ENCODE results near the gene SLC6A16.
"Not testable (repeated sequence)": the region's sequence is repeated elsewhere in the genome, so short reads cannot be mapped to it uniquely, and the experiment has no call there.

SLC6A16 gene

DNA sequence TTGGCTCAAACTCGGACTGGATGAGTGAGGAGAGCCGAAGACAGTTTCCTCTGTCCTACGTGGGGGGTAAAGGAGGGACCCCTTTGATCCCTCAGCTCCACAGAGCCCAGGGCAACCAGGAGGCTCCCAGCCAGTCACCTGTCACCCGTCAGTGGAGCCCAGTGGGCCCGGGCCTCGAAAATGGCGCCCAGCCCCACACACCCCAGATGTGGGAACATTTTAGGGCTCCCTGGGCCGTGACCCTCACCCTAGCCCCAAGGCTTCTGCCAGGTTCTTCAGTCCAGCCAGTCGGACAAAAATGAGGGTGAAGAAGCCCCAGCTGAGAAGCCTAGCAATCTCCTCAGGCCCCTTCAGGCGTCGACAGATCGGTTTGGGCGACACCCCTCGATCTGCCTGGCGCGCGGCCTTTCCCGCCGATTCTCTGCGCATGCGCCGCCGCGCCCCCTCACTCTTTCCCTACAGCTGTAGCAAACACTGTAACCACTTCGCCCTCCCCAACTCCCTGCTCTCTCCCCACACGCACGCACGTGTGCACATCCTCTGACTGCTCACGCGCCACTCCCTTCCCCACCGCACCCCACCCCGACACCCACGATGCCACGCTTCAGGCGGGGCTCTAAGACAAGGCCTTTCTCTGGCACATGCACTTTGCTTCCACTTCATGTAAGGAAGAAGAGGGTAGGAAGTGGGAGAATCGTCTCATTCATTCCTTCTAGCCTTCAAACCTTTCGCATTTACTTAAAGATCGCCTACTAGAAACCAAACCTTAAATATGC lies at the start of gene SLC6A16:
Gene SLC6A16, minus strand, starts transcription at position 391 of the 776 bp plus-strand sequence. CDS start 13,844 bp downstream, outside the sequence.
- Histone ChIP-seq H4K20me1 (ENCODE audit: insufficient read depth, low read length) (no peaks in the 10 kb centered on the region), H3K79me2 (ENCODE audit: low read length) (peaks cover 11% of the 10 kb centered on the region), H2AFZ (ENCODE audit: low read depth, low read length) (no peak within 1 kb of the TSS), H3K9ac (ENCODE audit: low read length) (peak within 1 kb of the TSS; percentile 26; the same call in 1 of the 2 replicates), H3K4me3 (ENCODE audit: low read length) (no peak within 1 kb of the TSS), H3K27ac (ENCODE audit: low read length) (peak within 1 kb of the TSS; percentile 99), H3K4me2 (ENCODE audit: low read length) (peak within 1 kb of the TSS; percentile 61), H3K4me1 (ENCODE audit: low read length) (peaks cover 48% of the 10 kb centered on the region), H3K9me3 (ENCODE audit: insufficient read depth, low read length) (peaks cover 8% of the 10 kb centered on the region; the same call in 1 of the 2 replicates), H3K27me3 (ENCODE audit: low read depth, low read length) (no peaks in the 10 kb centered on the region), H3K36me3 (replicated peaks; ENCODE audit: low read depth, low read length) (peaks cover 28% of the 10 kb centered on the region)
- TF ChIP-seq, protein P1, sequence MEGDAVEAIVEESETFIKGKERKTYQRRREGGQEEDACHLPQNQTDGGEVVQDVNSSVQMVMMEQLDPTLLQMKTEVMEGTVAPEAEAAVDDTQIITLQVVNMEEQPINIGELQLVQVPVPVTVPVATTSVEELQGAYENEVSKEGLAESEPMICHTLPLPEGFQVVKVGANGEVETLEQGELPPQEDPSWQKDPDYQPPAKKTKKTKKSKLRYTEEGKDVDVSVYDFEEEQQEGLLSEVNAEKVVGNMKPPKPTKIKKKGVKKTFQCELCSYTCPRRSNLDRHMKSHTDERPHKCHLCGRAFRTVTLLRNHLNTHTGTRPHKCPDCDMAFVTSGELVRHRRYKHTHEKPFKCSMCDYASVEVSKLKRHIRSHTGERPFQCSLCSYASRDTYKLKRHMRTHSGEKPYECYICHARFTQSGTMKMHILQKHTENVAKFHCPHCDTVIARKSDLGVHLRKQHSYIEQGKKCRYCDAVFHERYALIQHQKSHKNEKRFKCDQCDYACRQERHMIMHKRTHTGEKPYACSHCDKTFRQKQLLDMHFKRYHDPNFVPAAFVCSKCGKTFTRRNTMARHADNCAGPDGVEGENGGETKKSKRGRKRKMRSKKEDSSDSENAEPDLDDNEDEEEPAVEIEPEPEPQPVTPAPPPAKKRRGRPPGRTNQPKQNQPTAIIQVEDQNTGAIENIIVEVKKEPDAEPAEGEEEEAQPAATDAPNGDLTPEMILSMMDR (IDR thresholded peaks at IDR 0.05; ENCODE audit: low read depth, low read length) = no peak
- TF ChIP-seq EZH2phosphoT487 (IDR thresholded peaks at IDR 0.05; ENCODE audit: low read depth) = no peak

DNA sequence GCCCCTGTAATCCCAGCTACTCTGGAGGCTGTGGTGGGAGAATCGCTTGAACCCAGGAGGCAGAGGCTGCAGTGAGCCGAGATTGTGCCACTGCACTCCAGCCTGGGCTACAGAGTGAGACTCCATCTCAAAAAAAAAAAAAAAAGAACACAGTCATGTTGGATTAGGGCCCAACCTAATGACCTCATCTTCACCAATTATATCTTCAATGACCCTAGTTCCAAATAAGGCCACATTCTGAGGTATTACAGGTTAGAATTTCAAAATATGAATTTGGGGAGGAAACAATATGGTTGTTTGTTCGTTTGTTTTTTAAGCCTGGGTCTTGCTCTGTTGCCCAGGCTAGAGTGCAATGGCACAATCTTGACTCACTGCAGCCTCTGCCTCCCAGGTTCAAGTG lies 48.2 kb upstream of the SLC6A16 start:
- peaks cover 17% of the 10 kb centered on the region for H3K9me3 ChIP-seq (ENCODE audit: insufficient read depth, low read length)
- not testable (repeated sequence) for H3K4me1 ChIP-seq (ENCODE audit: low read length); H3K9ac ChIP-seq (ENCODE audit: low read length); H2AFZ ChIP-seq (ENCODE audit: low read depth, low read length); H3K27ac ChIP-seq (ENCODE audit: low read length); H4K20me1 ChIP-seq (ENCODE audit: insufficient read depth, low read length); H3K79me2 ChIP-seq (ENCODE audit: low read length); H3K4me3 ChIP-seq (ENCODE audit: low read length); H3K27me3 ChIP-seq (ENCODE audit: low read depth, low read length); H3K4me2 ChIP-seq (ENCODE audit: low read length)
- peaks cover 15% of the 10 kb centered on the region for H3K36me3 ChIP-seq (replicated peaks; ENCODE audit: low read depth, low read length)

DNA sequence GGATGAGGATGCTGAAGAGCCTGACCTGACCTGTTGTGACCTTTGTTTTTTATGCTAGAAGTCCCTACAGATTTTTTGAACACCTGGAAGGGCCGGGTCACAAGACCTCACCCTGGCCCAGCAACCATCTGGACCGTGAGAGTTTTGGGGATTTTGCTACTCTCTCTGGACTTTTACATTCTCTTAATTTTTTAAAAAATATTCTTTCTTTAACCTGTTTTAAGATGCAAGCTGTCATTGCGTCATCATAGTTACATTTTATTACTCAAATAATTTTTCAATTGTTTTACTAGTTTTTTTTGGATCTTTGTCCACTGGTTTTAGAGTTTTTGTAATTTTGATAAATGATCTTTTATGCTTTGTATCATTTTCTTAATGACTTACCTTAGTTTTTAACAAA lies 46.2 kb upstream of the SLC6A16 start:
- Histone ChIP-seq H3K27me3 (ENCODE audit: low read depth, low read length) (peaks cover 4% of the 10 kb centered on the region; the same call in 1 of the 2 replicates), H3K27ac (ENCODE audit: low read length) (no peak overlapping the region), H3K4me1 (ENCODE audit: low read length) (peaks cover 3% of the 10 kb centered on the region), H2AFZ (ENCODE audit: low read depth, low read length) (no peak overlapping the region), H3K4me3 (ENCODE audit: low read length) (no peak overlapping the region), H4K20me1 (ENCODE audit: insufficient read depth, low read length) (no peaks in the 10 kb centered on the region), H3K36me3 (replicated peaks; ENCODE audit: low read depth, low read length) (peaks cover 15% of the 10 kb centered on the region), H3K9me3 (ENCODE audit: insufficient read depth, low read length) (peaks cover 17% of the 10 kb centered on the region), H3K79me2 (ENCODE audit: low read length) (no peaks in the 10 kb centered on the region), H3K9ac (ENCODE audit: low read length) (no peak overlapping the region), H3K4me2 (ENCODE audit: low read length) (no peak overlapping the region)
- TF ChIP-seq, protein P1 (IDR thresholded peaks at IDR 0.05; ENCODE audit: low read depth, low read length) = no peak
- TF ChIP-seq EZH2phosphoT487 (IDR thresholded peaks at IDR 0.05; ENCODE audit: low read depth) = no peak

DNA sequence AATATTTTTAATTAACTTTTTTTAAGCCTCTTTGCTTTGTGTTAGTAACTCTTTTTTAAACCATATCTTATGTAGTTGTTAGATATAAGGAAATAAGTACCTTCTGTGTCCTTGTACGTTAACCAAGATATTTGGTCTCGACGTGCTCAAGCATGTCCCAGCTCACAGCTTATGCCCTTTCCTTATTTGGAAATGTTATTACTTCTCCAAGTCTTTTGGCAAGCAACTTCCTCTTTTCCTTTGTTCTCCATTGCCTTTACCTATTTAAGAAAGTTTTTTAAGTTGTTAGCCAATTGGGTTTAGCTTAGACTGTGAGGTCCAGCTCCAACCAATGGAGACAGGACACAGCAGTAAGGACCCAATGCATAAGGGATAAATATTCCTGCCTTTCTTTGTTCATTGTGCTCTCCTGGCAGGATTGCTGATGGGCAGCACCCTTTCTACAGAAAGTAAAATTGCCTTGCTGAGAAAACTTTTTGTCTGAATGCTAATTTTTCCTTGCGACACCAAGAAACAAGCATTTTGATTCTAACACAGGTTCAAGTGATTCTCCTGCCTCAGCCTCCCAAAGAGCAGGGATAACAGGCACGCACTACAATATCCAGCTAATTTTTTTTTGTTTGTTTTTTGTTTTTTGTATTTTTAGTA lies 43.8 kb upstream of the SLC6A16 start:
- no peak overlapping the region for H3K9ac ChIP-seq (ENCODE audit: low read length)
- H3K27ac ChIP-seq (ENCODE audit: low read length) = no peak overlapping the region
- H3K27me3 ChIP-seq (ENCODE audit: low read depth, low read length) = 0 out of 2 replicates have a peak, but pooled peaks cover 4% of the 10 kb centered on the region
- TF ChIP-seq, protein P1 (IDR thresholded peaks at IDR 0.05; ENCODE audit: low read depth, low read length) = no peak
- TF ChIP-seq EZH2phosphoT487 (IDR thresholded peaks at IDR 0.05; ENCODE audit: low read depth) = no peak
- H3K4me3 ChIP-seq (ENCODE audit: low read length) = no peak overlapping the region
- H4K20me1 ChIP-seq (ENCODE audit: insufficient read depth, low read length) = no peaks in the 10 kb centered on the region
- peaks cover 10% of the 10 kb centered on the region for H3K4me1 ChIP-seq (ENCODE audit: low read length)
- no peak overlapping the region for H2AFZ ChIP-seq (ENCODE audit: low read depth, low read length)
- H3K4me2 ChIP-seq (ENCODE audit: low read length) = no peak overlapping the region
- H3K9me3 ChIP-seq (ENCODE audit: insufficient read depth, low read length) = peaks cover 17% of the 10 kb centered on the region
- no peaks in the 10 kb centered on the region for H3K79me2 ChIP-seq (ENCODE audit: low read length)
- H3K36me3 ChIP-seq (replicated peaks; ENCODE audit: low read depth, low read length) = peaks cover 15% of the 10 kb centered on the region
